Stimulated activated effector memory CD8-positive, alpha-beta T cell treated with anti-CD3 and anti-CD28 coated beads, Interleukin-12 subunit alpha, Interleukin-12 subunit beta, amount 100 ng/mL, for 72 hours (primary cell): ENCODE data around the gene TMEM200A.

Experiments
- ATAC-seq: fragments of 150-1000 bp; cut with Tn5 transposase; 2 replicates; pipeline ENCODE4 v1.10.0; 2021
- DNase-seq, 2 donors: peaks; one replicate each; pipeline ENCODE4 v3.0.0; 2021 to 2022; ENCODE audit warnings: low spot score in 2 of 2
- H3K27ac Mint-ChIP-seq: one replicate; pipeline ENCODE4 v1.8.0; 2022; ENCODE audit warnings: mild to moderate bottlenecking, mixed read lengths
- H3K36me3 Mint-ChIP-seq: one replicate; pipeline ENCODE4 v1.8.0; 2022; ENCODE audit warnings: mild to moderate bottlenecking, mixed read lengths
- H3K4me1 Mint-ChIP-seq: one replicate; pipeline ENCODE4 v1.8.0; 2022; ENCODE audit warnings: mixed read lengths
- H3K4me3 Mint-ChIP-seq: one replicate; pipeline ENCODE4 v1.8.0; 2022; ENCODE audit warnings: mild to moderate bottlenecking, mixed read lengths
- H3K9me3 Mint-ChIP-seq: one replicate; pipeline ENCODE4 v1.8.0; 2022; ENCODE audit warnings: mixed read lengths

TMEM200A gene

GRCh38 chr6:130368576-130368975 is 2.8 kb downstream of the TMEM200A start:
- no peak for DNase-seq
- Mint-ChIP-seq H3K27ac (no peak overlapping the region), H3K4me1 (peaks cover 22% of the 10 kb centered on the region), H3K9me3 (no peaks in the 10 kb centered on the region), H3K36me3 (no peaks in the 10 kb centered on the region), H3K4me3 (no peak overlapping the region)
- ATAC-seq = no peak

- Mint-ChIP-seq H3K36me3 (no peaks in the 10 kb centered on the region), H3K4me3 (no peak overlapping the region), H3K27ac (no peak overlapping the region), H3K4me1 (peaks cover 13% of the 10 kb centered on the region), H3K9me3 (no peaks in the 10 kb centered on the region)
- DNase-seq (no peak), ATAC-seq (no peak)
Observed at GRCh38 chr6:130369831-130370230, 4.0 kb downstream of the TMEM200A start.

DNA sequence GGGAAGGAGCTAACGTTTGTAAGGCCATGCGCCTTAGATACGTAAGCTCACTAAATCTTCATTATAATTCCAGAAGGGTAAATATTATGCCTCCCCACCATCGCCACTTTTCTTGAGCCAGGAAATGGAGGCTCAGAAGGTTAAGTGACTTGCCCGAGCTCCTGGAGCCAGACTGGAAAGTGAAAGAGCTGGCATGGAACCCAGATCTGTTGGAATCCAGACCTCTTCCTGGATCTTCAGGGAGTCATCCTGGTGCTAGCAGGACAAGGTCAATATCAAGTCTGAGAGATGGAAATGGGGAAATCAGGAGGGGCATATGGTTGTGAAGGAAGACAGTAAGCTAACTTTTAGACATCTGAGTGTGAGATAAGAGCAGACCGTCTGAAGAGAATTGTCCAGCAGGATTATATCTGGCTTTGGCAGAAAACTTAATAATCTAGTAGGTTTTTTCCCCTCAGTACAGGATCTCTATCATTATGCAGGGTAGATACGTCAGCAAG is 6.2 kb downstream of the TMEM200A start:
- Mint-ChIP-seq H3K27ac (no peak overlapping the region), H3K36me3 (no peaks in the 10 kb centered on the region), H3K4me3 (no peak overlapping the region), H3K9me3 (no peaks in the 10 kb centered on the region), H3K4me1 (peaks cover 10% of the 10 kb centered on the region)
- no peak for ATAC-seq
- DNase-seq = no peak

DNA sequence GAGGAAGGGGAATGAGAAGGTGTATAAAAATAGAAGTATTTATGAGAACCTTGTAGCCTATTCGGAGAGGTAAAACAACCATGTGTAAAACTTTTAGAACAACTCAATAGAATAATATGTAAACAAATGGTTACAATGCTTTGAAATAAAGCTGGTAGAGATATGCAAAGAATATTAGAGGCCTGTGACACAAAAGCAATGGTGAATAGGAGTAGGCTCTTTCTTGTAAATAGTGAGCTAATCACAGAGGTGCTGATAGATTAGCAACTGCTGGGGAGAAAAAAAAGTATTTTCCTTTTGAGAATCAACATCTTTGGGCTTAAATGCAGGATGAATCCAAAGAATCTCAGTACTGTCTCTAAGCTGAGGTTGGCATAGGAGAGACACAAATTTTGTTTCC is 7.0 kb downstream of the TMEM200A start:
- Mint-ChIP-seq H3K36me3 (no peaks in the 10 kb centered on the region), H3K4me1 (peaks cover 10% of the 10 kb centered on the region), H3K4me3 (no peak overlapping the region), H3K9me3 (no peaks in the 10 kb centered on the region), H3K27ac (no peak overlapping the region)
- ATAC-seq = no peak
- no peak for DNase-seq

- DNase-seq (no peak), ATAC-seq (no peak)
- no peaks in the 10 kb centered on the region for H3K9me3 Mint-ChIP-seq
- H3K4me3 Mint-ChIP-seq = no peak overlapping the region
- no peaks in the 10 kb centered on the region for H3K36me3 Mint-ChIP-seq
- no peak overlapping the region for H3K27ac Mint-ChIP-seq
- no peaks in the 10 kb centered on the region for H3K4me1 Mint-ChIP-seq
Observed at GRCh38 chr6:130373992-130374391, 8.2 kb downstream of the TMEM200A start.

- Mint-ChIP-seq H3K4me1 (peaks cover 8% of the 10 kb centered on the region), H3K36me3 (no peaks in the 10 kb centered on the region), H3K27ac (no peak overlapping the region), H3K9me3 (no peaks in the 10 kb centered on the region), H3K4me3 (no peak overlapping the region)
- ATAC-seq = no peak
- DNase-seq = no peak
Observed at GRCh38 chr6:130376936-130377335, 11.1 kb downstream of the TMEM200A start.

DNA sequence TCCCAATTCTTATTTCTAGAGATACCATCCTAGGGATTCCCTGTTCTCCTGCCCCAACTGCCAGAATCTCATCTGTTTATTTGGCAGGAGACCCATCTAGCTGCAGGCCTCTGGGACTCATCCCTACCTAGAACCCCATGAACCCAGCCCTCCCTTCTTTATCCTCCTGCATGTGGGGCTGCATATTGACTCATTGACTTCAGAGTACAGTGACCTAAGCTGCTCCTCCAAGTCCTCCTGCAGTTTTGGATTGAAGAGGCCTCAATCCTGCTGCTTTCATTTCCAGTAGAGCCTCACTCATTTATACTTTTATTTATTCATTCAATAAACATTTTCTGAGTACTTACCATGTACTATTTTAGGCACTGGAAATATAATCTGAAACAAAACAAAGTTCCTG is 11.6 kb downstream of the TMEM200A start:
- H3K27ac Mint-ChIP-seq = peak overlapping the region; percentile 13
- H3K9me3 Mint-ChIP-seq = no peaks in the 10 kb centered on the region
- DNase-seq (no peak), ATAC-seq (no peak)
- peaks cover 12% of the 10 kb centered on the region for H3K4me1 Mint-ChIP-seq
- no peak overlapping the region for H3K4me3 Mint-ChIP-seq
- H3K36me3 Mint-ChIP-seq = no peaks in the 10 kb centered on the region

DNA sequence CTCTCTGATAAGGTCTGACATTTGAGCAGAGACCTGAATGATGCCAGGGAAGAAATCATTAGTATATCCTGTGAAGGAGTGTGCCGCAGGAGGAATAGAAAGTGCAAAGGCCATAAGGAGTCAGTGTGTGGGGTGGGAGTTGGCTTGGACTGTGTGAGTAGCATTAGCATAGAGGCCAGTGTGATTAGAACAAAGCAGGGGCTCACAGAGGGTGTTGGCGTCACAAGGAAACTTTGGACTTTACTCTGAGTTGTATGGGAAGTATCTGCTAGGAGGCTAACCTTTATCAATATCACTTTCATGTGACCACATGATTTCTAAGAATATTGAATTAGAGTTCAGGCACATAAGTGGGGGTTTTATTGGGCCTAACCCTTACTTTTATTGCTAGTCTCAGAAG is 12.1 kb downstream of the TMEM200A start:
- H3K27ac Mint-ChIP-seq = peak overlapping the region; percentile 13
- H3K36me3 Mint-ChIP-seq = no peaks in the 10 kb centered on the region
- no peak overlapping the region for H3K4me3 Mint-ChIP-seq
- no peaks in the 10 kb centered on the region for H3K9me3 Mint-ChIP-seq
- no peak for ATAC-seq
- DNase-seq = no peak
- H3K4me1 Mint-ChIP-seq = peaks cover 18% of the 10 kb centered on the region

DNA sequence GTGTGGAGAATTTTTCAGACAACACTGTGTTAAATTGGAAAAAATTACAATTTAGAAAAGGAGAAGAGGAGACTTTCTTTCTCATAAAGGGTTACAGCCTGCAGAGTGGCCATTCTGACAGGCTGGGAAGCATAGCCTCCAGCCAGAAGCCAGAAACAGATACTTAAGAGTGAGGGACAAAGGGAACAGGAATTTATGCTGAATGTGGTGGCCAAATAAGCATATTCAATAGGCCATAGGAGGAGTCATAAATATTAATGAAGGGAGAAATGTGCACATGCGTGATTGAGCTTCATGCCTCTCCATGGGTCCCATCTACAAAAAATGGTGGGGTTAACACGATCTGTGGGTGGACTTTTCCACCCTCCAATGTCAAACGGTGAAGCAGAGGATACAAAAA is 13.4 kb downstream of the TMEM200A start:
- Mint-ChIP-seq H3K9me3 (no peaks in the 10 kb centered on the region), H3K4me1 (peaks cover 21% of the 10 kb centered on the region), H3K4me3 (no peak overlapping the region), H3K36me3 (no peaks in the 10 kb centered on the region), H3K27ac (no peak overlapping the region)
- no peak for ATAC-seq
- DNase-seq = no peak

GRCh38 chr6:130381012-130381411 is 15.2 kb downstream of the TMEM200A start:
- Mint-ChIP-seq H3K36me3 (no peaks in the 10 kb centered on the region), H3K27ac (no peak overlapping the region), H3K9me3 (no peaks in the 10 kb centered on the region), H3K4me1 (peaks cover 21% of the 10 kb centered on the region), H3K4me3 (no peak overlapping the region)
- ATAC-seq (no peak), DNase-seq (no peak)

DNA sequence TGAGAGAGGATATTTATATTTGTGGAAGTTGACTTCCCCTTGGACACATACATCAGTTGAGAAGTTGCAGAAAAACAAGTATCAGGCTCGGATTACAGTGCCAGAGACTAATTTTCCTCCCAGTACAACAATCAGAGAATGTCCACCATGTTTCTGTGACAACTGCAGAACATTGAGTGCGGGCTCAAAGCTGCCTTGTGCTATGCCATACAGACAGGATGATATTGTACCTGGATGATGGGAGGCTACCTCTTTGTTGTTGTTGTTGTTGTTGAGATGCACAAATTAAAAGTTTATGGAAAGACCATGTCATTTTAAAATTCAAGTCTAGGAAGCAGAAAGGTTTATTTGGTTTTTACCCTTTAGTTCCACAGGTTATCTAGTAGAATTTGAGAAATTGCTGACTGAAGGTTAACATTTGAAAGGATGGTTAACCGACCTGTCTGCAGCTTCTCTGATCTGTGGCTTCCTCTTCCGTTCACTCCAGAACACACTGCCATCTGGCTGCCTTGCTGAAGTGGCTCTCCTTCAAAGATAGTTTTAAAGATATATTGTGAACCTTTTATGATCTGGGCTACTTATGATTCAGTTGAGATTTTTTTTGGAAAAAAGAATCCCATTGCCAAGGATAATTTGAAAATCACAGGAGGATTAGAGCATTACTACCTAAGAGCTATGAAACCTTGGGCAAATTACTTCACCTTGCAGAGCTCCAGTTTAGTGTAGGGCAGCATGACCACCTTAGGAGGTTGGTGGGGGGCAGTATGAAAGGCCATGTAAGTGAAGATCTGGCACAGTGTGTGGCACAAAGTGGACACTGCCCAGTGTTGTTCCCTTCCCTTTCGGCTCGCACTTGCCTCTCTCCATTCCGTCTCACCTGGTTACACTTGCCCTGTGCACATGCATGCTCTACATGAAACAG is 15.9 kb downstream of the TMEM200A start:
- Mint-ChIP-seq H3K4me1 (peaks cover 21% of the 10 kb centered on the region), H3K9me3 (no peaks in the 10 kb centered on the region), H3K27ac (no peak overlapping the region), H3K4me3 (no peak overlapping the region), H3K36me3 (no peaks in the 10 kb centered on the region)
- no peak for DNase-seq
- ATAC-seq = peak; percentile 86

DNA sequence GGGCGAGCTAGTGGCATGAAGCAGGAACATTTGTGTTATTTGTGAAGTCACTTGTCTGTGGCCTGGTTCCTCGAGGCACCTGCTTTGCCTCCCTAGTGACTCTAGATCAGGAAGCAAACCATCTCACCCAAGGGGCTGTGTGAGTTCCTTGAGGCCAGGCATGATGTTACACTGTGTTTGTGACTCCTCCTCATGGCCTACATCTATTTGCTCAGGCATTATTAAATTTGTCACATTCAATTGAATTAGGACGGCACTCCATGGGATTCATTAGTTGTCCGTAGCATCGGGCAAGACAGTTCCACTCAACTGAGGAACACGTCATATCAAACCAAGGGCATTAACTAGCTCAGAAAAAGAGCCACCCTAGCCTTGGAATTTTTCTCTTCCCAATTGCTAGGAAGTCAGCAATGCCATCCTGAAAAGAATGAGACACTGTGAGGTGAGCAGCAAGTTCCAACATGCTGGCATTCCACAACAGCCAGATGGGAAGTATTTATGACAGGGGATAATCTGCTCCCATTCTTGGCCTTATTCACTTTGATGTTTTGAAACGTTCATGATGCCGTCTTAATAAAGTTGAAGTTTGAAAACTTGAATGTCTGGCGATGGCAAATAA is 17.2 kb downstream of the TMEM200A start:
- Mint-ChIP-seq H3K27ac (no peak overlapping the region), H3K36me3 (no peaks in the 10 kb centered on the region), H3K4me3 (no peak overlapping the region), H3K4me1 (peaks cover 21% of the 10 kb centered on the region), H3K9me3 (no peaks in the 10 kb centered on the region)
- ATAC-seq (no peak), DNase-seq (no peak)

DNA sequence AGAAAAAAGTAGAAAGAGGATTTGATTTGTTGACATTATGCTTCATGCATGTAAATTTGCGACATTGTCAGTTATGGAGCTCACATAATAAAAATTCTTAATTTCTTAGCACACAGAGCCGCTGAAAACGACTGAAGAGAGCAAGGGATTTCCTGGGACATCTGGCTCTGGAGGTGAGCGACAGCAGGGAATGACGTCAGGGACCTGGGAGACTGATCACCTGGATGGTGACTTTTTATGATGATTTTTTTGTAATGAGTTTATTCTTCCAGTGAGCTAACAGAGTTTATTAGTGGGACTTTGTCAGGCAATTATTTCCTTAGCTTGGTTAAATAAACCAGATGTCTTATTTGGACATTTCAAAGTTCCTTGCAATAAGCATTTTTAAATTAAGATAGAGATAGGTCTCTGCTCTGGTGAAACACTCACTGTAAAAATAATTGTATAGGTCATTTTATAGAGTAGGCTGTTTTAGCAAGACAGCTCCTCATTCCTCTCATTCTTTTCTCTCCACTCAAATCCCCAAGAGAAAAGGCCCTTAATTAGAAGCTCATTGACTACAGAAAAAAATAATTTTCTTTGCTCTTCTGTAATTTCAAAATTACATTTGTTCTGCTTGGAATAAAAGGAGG is 19.4 kb downstream of the TMEM200A start:
- no peaks in the 10 kb centered on the region for H3K36me3 Mint-ChIP-seq
- no peak for DNase-seq
- ATAC-seq = no peak
- peaks cover 21% of the 10 kb centered on the region for H3K4me1 Mint-ChIP-seq
- no peak overlapping the region for H3K4me3 Mint-ChIP-seq
- no peaks in the 10 kb centered on the region for H3K9me3 Mint-ChIP-seq
- H3K27ac Mint-ChIP-seq = no peak overlapping the region

DNA sequence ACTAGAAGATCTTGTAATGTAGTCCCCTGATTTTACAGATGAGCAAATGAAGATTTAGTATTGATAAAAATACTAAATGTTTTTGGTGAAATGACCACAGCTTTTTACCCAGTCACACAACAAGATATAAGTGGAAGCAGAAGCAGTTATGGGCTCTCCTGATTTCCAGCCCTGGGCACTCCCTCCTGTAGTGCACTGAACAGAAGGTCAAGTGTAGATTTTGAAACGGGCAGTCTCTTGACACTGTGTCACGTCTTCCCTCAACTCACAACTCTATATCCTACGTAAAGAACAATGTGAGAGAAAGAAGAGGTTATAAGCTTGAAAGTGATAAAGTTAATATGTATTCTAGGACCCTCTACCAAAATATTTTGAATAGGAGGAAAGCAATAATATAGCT is 23.3 kb downstream of the TMEM200A start:
- no peak overlapping the region for H3K27ac Mint-ChIP-seq
- ATAC-seq (no peak), DNase-seq (no peak)
- H3K36me3 Mint-ChIP-seq = no peaks in the 10 kb centered on the region
- H3K9me3 Mint-ChIP-seq = no peaks in the 10 kb centered on the region
- no peak overlapping the region for H3K4me3 Mint-ChIP-seq
- H3K4me1 Mint-ChIP-seq = no peaks in the 10 kb centered on the region

DNA sequence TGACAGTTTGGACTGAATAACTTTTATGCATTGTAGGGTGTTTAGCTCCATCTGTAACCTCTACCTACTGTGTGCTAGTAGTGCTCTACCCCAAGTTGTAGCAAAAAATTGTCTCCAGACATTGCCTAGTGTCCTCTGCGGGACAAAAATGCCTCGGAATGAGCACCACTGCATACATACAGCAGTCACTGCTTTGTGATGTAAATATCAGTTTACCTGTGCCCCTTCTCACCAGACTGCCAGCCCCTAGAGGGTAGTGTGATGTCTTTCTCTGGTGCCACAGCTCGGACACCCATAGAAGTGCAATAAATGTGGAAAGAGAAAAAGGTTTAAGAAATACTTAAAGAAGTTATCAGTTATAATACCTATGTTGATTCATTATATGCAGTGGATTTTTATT is 25.1 kb downstream of the TMEM200A start:
- ATAC-seq = no peak

GRCh38 chr6:130393306-130393705 is 27.5 kb downstream of the TMEM200A start:
- H3K36me3 Mint-ChIP-seq = no peaks in the 10 kb centered on the region
- H3K9me3 Mint-ChIP-seq = no peaks in the 10 kb centered on the region
- H3K4me1 Mint-ChIP-seq = peaks cover 7% of the 10 kb centered on the region
- ATAC-seq (no peak), DNase-seq (no peak)
- no peak overlapping the region for H3K4me3 Mint-ChIP-seq
- no peak overlapping the region for H3K27ac Mint-ChIP-seq

More for the DNA sequence above, 25.1 kb downstream of the TMEM200A start:
- no peaks in the 10 kb centered on the region for H3K9me3 Mint-ChIP-seq
- H3K4me1 Mint-ChIP-seq = no peaks in the 10 kb centered on the region
- no peak for DNase-seq
- H3K27ac Mint-ChIP-seq = no peak overlapping the region
- H3K4me3 Mint-ChIP-seq = no peak overlapping the region
- no peaks in the 10 kb centered on the region for H3K36me3 Mint-ChIP-seq
